Endothelial cell of umbilical vein (primary cell): ENCODE measurements around the gene FGF3. TPM values are rescaled to one million over a fixed set of nuclear protein-coding genes. Genes with fewer than 3 reads are reported as not detected.

Source experiments
- BruUV-seq: library from RNA; stranded (reverse); fragments of 400-500 nt; replicated peaks from 2 replicates; lab custom pipeline; 2021; lab: Mats Ljungman, UMichigan
- CTCF ChIA-PET: fragments of 300-600, 350-600 bp; sonication (Branson Sonifier 250); formaldehyde crosslinking; loops from one replicate; lab custom pipeline; 2021; ENCODE audit warnings: antibody characterized with exemption, inconsistent platforms; lab: Charles Lee
- POLR2A ChIA-PET: fragments of 300-600, 350-600 bp; sonication (Branson Sonifier 250); formaldehyde crosslinking; loops from one replicate; lab custom pipeline; 2021; ENCODE audit warnings: antibody characterized with exemption, inconsistent platforms; lab: Charles Lee
- DNase-seq: peaks from one replicate; pipeline ENCODE4 v3.0.0-alpha.2; 2011; ENCODE audit warnings: low read depth, low spot score
- FAIRE-seq: peaks from 2 replicates; lab custom pipeline; 2011; peaks lifted over from hg19 to GRCh38; lab: Jason Lieb, UNC
- H2AFZ ChIP-seq: 2 replicates; pipeline ENCODE4 v1.6.0; 2012; ENCODE audit warnings: low read depth, low read length, control low read depth, inconsistent platforms
- H3K27ac ChIP-seq: 2 replicates; pipeline ENCODE4 v1.5.1; 2011; ENCODE audit warnings: low read depth, mild to moderate bottlenecking, control low read depth, low read length, moderate library complexity; ENCODE audit not compliant: insufficient read depth
- H3K27me3 ChIP-seq, 2 experiments: 2 replicates each; pipeline versions ENCODE4 v1.6.0 to v1.6.1; 2011; ENCODE audit warnings: low read length in 2 of 2, mixed read lengths in 1 of 2; ENCODE audit not compliant: control insufficient read depth in 2 of 2, insufficient read depth in 2 of 2
- H3K36me3 ChIP-seq, 2 experiments: 2 replicates in 1 of 2; 3 replicates in 1 of 2; pipeline ENCODE4 v1.5.1; 2011; ENCODE audit warnings: low read length in 2 of 2, mild to moderate bottlenecking in 1 of 2, moderate library complexity in 1 of 2; ENCODE audit not compliant: control insufficient read depth in 2 of 2, insufficient read depth in 2 of 2; ENCODE audit errors: extremely low read depth in 1 of 2
- H3K4me1 ChIP-seq: 3 replicates; pipeline ENCODE4 v1.5.1; 2011; ENCODE audit warnings: mild to moderate bottlenecking, low read length; ENCODE audit not compliant: control insufficient read depth, insufficient read depth; ENCODE audit errors: extremely low read depth
- H3K4me2 ChIP-seq: 2 replicates; pipeline ENCODE4 v1.6.1; 2011; ENCODE audit warnings: low read length, control low read depth, mixed read lengths; ENCODE audit not compliant: insufficient read depth
- H3K4me3 ChIP-seq, 3 experiments: fragments of 200-600 bp in 1 of 3; sonication (generic), shearing (Covaris generic) in 1 of 3; replicated peaks in 1 of 3; 2 replicates each; pipeline ENCODE4 v1.5.1; 2011 to 2016; ENCODE audit warnings: control low read depth in 3 of 3, low read length in 3 of 3, mild to moderate bottlenecking in 2 of 3, inconsistent platforms in 1 of 3, low read depth in 1 of 3, moderate library complexity in 1 of 3; ENCODE audit not compliant: insufficient read depth in 1 of 3
- H3K79me2 ChIP-seq: 2 replicates; pipeline ENCODE4 v1.6.0; 2012; ENCODE audit warnings: low read length, inconsistent platforms; ENCODE audit not compliant: control insufficient read depth, insufficient read depth
- H3K9ac ChIP-seq: replicated peaks from 2 replicates; pipeline ENCODE3; 2011; ENCODE audit warnings: low read length, control low read depth; ENCODE audit not compliant: insufficient read depth; ENCODE audit errors: extremely low read depth
- H3K9me1 ChIP-seq: replicated peaks from 3 replicates; pipeline ENCODE4 v1.6.0; 2011; ENCODE audit warnings: mild to moderate bottlenecking, low read length; ENCODE audit not compliant: control insufficient read depth, insufficient read depth; ENCODE audit errors: extremely low read depth
- H3K9me3 ChIP-seq: replicated peaks from 2 replicates; pipeline ENCODE4 v1.5.1; 2012; ENCODE audit warnings: low read length, inconsistent platforms; ENCODE audit not compliant: control insufficient read depth, insufficient read depth
- H4K20me1 ChIP-seq: replicated peaks from 2 replicates; pipeline ENCODE3; 2011; ENCODE audit warnings: mild to moderate bottlenecking, low read length; ENCODE audit not compliant: control insufficient read depth, insufficient read depth; ENCODE audit errors: extremely low read depth
- CTCF ChIP-seq, 2 donors: IDR thresholded peaks; 1 replicate in 1 of 2; 2 replicates in 1 of 2; pipeline ENCODE4 v1.5.1; 2011; ENCODE audit warnings: low read length in 2 of 2, mild to moderate bottlenecking in 2 of 2, moderate library complexity in 2 of 2, control low read depth in 1 of 2, inconsistent platforms in 1 of 2, low read depth in 1 of 2; ENCODE audit not compliant: insufficient read depth in 1 of 2; ENCODE audit errors: extremely low read depth in 1 of 2
- EZH2 ChIP-seq: IDR thresholded peaks from 2 replicates; pipeline ENCODE4 v1.6.1; 2012; ENCODE audit warnings: borderline replicate concordance, low read depth, mild to moderate bottlenecking, moderate library complexity, low read length, inconsistent platforms; ENCODE audit not compliant: severe bottlenecking
- FOS ChIP-seq: IDR thresholded peaks from 2 replicates; pipeline ENCODE4 v1.6.1; 2011; ENCODE audit warnings: mild to moderate bottlenecking, low read length, moderate library complexity, borderline replicate concordance; ENCODE audit not compliant: insufficient read depth
- GATA2 ChIP-seq: IDR thresholded peaks from 2 replicates; pipeline ENCODE4 v1.7.0; 2011; ENCODE audit warnings: low read depth, mild to moderate bottlenecking, moderate library complexity, mixed read lengths, low read length; ENCODE audit not compliant: insufficient read length, insufficient read depth
- JUN ChIP-seq: IDR thresholded peaks from 2 replicates; pipeline ENCODE4 v1.6.1; 2011; ENCODE audit warnings: borderline replicate concordance, low read depth; ENCODE audit not compliant: insufficient read length, insufficient read depth
- MAX ChIP-seq: IDR thresholded peaks from 2 replicates; pipeline ENCODE4 v1.6.1; 2011; ENCODE audit not compliant: insufficient read depth, insufficient read length
- MYC ChIP-seq: IDR thresholded peaks from one replicate; pipeline ENCODE4 v1.6.1; 2011; ENCODE audit warnings: mild to moderate bottlenecking, low read depth, low read length
- POLR2A ChIP-seq: IDR thresholded peaks from 2 replicates; pipeline ENCODE4 v1.6.1; 2012; ENCODE audit warnings: low read depth, mild to moderate bottlenecking, control low read depth, low read length
- POLR2AphosphoS5 ChIP-seq: IDR thresholded peaks from 2 replicates; pipeline ENCODE4 v1.6.1; 2012; ENCODE audit warnings: low read depth, mild to moderate bottlenecking, control low read depth, low read length, moderate library complexity; ENCODE audit not compliant: insufficient read depth
- dilution Hi-C: fragments of 300-500 bp; cut with MboI; formaldehyde crosslinking; loops from one replicate; pipeline ENCODE4 v1.15.0; 2019; ENCODE audit warnings: low sequenced_read_pairs; ENCODE audit not compliant: extremely low pct_ligation_motif_present
- intact Hi-C: fragments of 100-400 bp; cut with micrococcal nuclease; formaldehyde crosslinking; loops from one replicate; pipeline ENCODE4 v1.10.0; 2022
- polyA plus RNA-seq, 4 experiments: library from polyadenylated mRNA; depleted of rRNA in 3 of 4; stranded (reverse) in 3 of 4; unstranded in 1 of 4; fragments of >200 nt; gene quantifications; 2 replicates each; pipeline versions ENCODE4 v1.2.1 to v1.2.3, GENCODE V29; 2011 to 2012; ENCODE audit warnings: missing spikeins in 1 of 4
- total RNA-seq: library from RNA; stranded (reverse); gene quantifications from 2 replicates; pipeline ENCODE4 v1.2.3, GENCODE V29; 2021

Gene FGF3
- total and polyA plus RNA-seq, 2 donors (not counting 3 experiments of a cell fraction or from before 2014, with no cell fraction given), result not detected

- no peaks in the 10 kb centered on the region for H3K36me3 ChIP-seq
- BruUV-seq, result no TSS peak
- ChIA-PET POLR2A (no interaction called here), CTCF (interaction anchor here (1.9 to 2.2 kb wide), 2 partner anchors 47 to 156 kb away, joined by 5 read pairs; no protein-coding TSS in a partner anchor)
- DNase-seq (no peak), FAIRE-seq (no peak)
- no peaks in the 10 kb centered on the region for H3K27me3 ChIP-seq
- dilution Hi-C loops, result no loop called here
- H3K4me2 ChIP-seq, result no peak overlapping the region
- H2AFZ ChIP-seq, result no peak overlapping the region
- intact Hi-C loops, result loop anchor here (5.0 kb wide), 1 partner anchor 139 kb away; the partner anchor contains the start of gene FGF19
- no peaks in the 10 kb centered on the region for H4K20me1 ChIP-seq
- H3K9me3 ChIP-seq, result no peaks in the 10 kb centered on the region
- H3K4me1 ChIP-seq, result no peaks in the 10 kb centered on the region
- H3K9ac ChIP-seq, result no peak overlapping the region
- no peaks in the 10 kb centered on the region for H3K79me2 ChIP-seq
- no peak for TF ChIP-seq POLR2AphosphoS5
- H3K9me1 ChIP-seq, result no peaks in the 10 kb centered on the region
- no peak overlapping the region for H3K4me3 ChIP-seq
- H3K27ac ChIP-seq, result no peak overlapping the region
These were observed 22.1 kb upstream of the FGF3 start for GRCh38 chr11:69841170-69841858.

GRCh38 chr11:69840371-69841169 lies 21.4 kb upstream of the FGF3 start:
- Histone ChIP-seq H2AFZ (no peak overlapping the region), H3K9me3 (no peaks in the 10 kb centered on the region), H3K4me3 (no peak overlapping the region), H3K4me2 (no peak overlapping the region), H3K27me3 (no peaks in the 10 kb centered on the region), H3K27ac (no peak overlapping the region), H3K4me1 (no peaks in the 10 kb centered on the region), H3K79me2 (no peaks in the 10 kb centered on the region), H3K9ac (no peak overlapping the region), H3K9me1 (no peaks in the 10 kb centered on the region), H4K20me1 (no peaks in the 10 kb centered on the region), H3K36me3 (no peaks in the 10 kb centered on the region)
- no peak for TF ChIP-seq FOS
- TF ChIP-seq EZH2, result no peak
- no peak for TF ChIP-seq POLR2AphosphoS5
- no peak for TF ChIP-seq CTCF (IDR thresholded peaks at IDR 0.05; ENCODE audit: extremely low read depth in 1 of 2, insufficient read depth in 1 of 2, low read depth in 1 of 2, low read length in 2 of 2)
- TF ChIP-seq POLR2A, result no peak
- no peak for TF ChIP-seq MAX
- no peak for TF ChIP-seq GATA2
- no peak for TF ChIP-seq MYC
- TF ChIP-seq JUN, result no peak
- dilution Hi-C loops (no loop called here), intact Hi-C loops (loop anchor here (5.0 kb wide), 1 partner anchor 138 kb away; the partner anchor contains the start of gene FGF19)
- ChIA-PET POLR2A (no interaction called here), CTCF (no interaction called here)
- no TSS peak for BruUV-seq
- FAIRE-seq, result no peak
- no peak for DNase-seq
